DMS53 treated with DMSO at 0.1 percent for 48 hours (cell line): Measurements from ENCODE around the gene MFSD12.

ENCODE experiments used
- DNase-seq: peaks from one replicate; lab custom pipeline; 2025; ENCODE audit not compliant: unreplicated experiment; lab: John Stamatoyannopoulos, UW

Gene MFSD12

GRCh38 chr19:3556978-3557460 is 367 bp downstream of the MFSD12 start:
- no peak for DNase-seq

- DNase-seq = no peak
Observed at GRCh38 chr19:3556423-3556977, 886 bp downstream of the MFSD12 start.

GRCh38 chr19:3555653-3556422 is 1.5 kb downstream of the MFSD12 start:
- DNase-seq = no peak

- no peak for DNase-seq
Observed at GRCh38 chr19:3554254-3555083, 2.9 kb downstream of the MFSD12 start.

GRCh38 chr19:3551792-3552095 is 5.6 kb downstream of the MFSD12 start:
- DNase-seq = no peak

GRCh38 chr19:3550947-3551791 is 6.2 kb downstream of the MFSD12 start:
- no peak for DNase-seq

- no peak for DNase-seq
Observed at GRCh38 chr19:3549816-3550215, 7.6 kb downstream of the MFSD12 start.

GRCh38 chr19:3548606-3549005 is 8.8 kb downstream of the MFSD12 start:
- DNase-seq = no peak

- no peak for DNase-seq
Observed at GRCh38 chr19:3547767-3548282, 9.6 kb downstream of the MFSD12 start.

GRCh38 chr19:3547301-3547731 is 10.1 kb downstream of the MFSD12 start:
- no peak for DNase-seq

GRCh38 chr19:3546119-3546518 is 11.3 kb downstream of the MFSD12 start:
- DNase-seq = no peak

- no peak for DNase-seq
Observed at GRCh38 chr19:3545669-3546034, 11.7 kb downstream of the MFSD12 start.

- DNase-seq = peak; percentile 21
Observed at GRCh38 chr19:3544742-3545668, 12.4 kb downstream of the MFSD12 start.

- no peak for DNase-seq
Observed at GRCh38 chr19:3544058-3544376, 13.4 kb downstream of the MFSD12 start.

- DNase-seq = no peak
Observed at GRCh38 chr19:3543150-3544057, 14.0 kb downstream of the MFSD12 start.

- DNase-seq = no peak
Observed at GRCh38 chr19:3539756-3540118, 17.6 kb downstream of the MFSD12 start.

GRCh38 chr19:3538965-3539755 is 18.2 kb downstream of the MFSD12 start, which contains the start of gene TEKTIP1:
TEKTIP1 (plus strand) TSS chr19:3539174; CDS start chr19:3539178, 4 bp downstream.
- no peak for DNase-seq
